ENCODE measurements around the gene QRFPR.
A peak's percentile ranks its signal among the peaks of the same experiment; 100 is the strongest.

Gene QRFPR

GRCh38 chr4:121375262-121375661 lies 5.6 kb downstream of the QRFPR start:
- H3K36me3 ChIP-seq (ENCODE audit: insufficient read depth), result no peaks in the 10 kb centered on the region
- TF ChIP-seq CTCF (conservative IDR thresholded peaks at IDR 0.05; ENCODE audit: low read depth, low read length), result no peak
- H3K4me3 ChIP-seq (IDR thresholded peaks at IDR 0.05; ENCODE audit: insufficient read depth, low read depth, low read length), result no peak overlapping the region
- H4K20me1 ChIP-seq (ENCODE audit: insufficient read depth), result no peaks in the 10 kb centered on the region
- no peak overlapping the region for H3K27ac ChIP-seq
- no peak overlapping the region for H3K4me2 ChIP-seq
- no peak overlapping the region for H2AFZ ChIP-seq (ENCODE audit: low read depth)
- H3K27me3 ChIP-seq (ENCODE audit: insufficient read depth, low read depth), result no peaks in the 10 kb centered on the region
- no peaks in the 10 kb centered on the region for H3K4me1 ChIP-seq (ENCODE audit: low read depth, poor library complexity, severe bottlenecking)
- no peak overlapping the region for H3K9ac ChIP-seq
- H3K79me2 ChIP-seq (ENCODE audit: insufficient read depth, low read depth), result no peaks in the 10 kb centered on the region

- no peak overlapping the region for H3K9ac ChIP-seq
- no peaks in the 10 kb centered on the region for H4K20me1 ChIP-seq (ENCODE audit: insufficient read depth)
- H3K4me2 ChIP-seq, result no peak overlapping the region
- H3K27ac ChIP-seq, result no peak overlapping the region
- no peaks in the 10 kb centered on the region for H3K36me3 ChIP-seq (ENCODE audit: insufficient read depth)
- H3K4me3 ChIP-seq (IDR thresholded peaks at IDR 0.05; ENCODE audit: insufficient read depth, low read depth, low read length), result no peak overlapping the region
- H3K79me2 ChIP-seq (ENCODE audit: insufficient read depth, low read depth), result no peaks in the 10 kb centered on the region
- no peak overlapping the region for H2AFZ ChIP-seq (ENCODE audit: low read depth)
- no peaks in the 10 kb centered on the region for H3K27me3 ChIP-seq (ENCODE audit: insufficient read depth, low read depth)
- TF ChIP-seq CTCF (conservative IDR thresholded peaks at IDR 0.05; ENCODE audit: low read depth, low read length), result no peak
- no peaks in the 10 kb centered on the region for H3K4me1 ChIP-seq (ENCODE audit: low read depth, poor library complexity, severe bottlenecking)
Measured at GRCh38 chr4:121373841-121374240, 7.0 kb downstream of the QRFPR start.

- Histone ChIP-seq H3K4me2 (no peak overlapping the region), H4K20me1 (ENCODE audit: insufficient read depth) (no peaks in the 10 kb centered on the region), H3K4me1 (ENCODE audit: low read depth, poor library complexity, severe bottlenecking) (no peaks in the 10 kb centered on the region), H3K4me3 (IDR thresholded peaks at IDR 0.05; ENCODE audit: insufficient read depth, low read depth, low read length) (no peak overlapping the region), H3K27me3 (ENCODE audit: insufficient read depth, low read depth) (no peaks in the 10 kb centered on the region), H3K27ac (no peak overlapping the region), H3K9ac (no peak overlapping the region), H3K36me3 (ENCODE audit: insufficient read depth) (no peaks in the 10 kb centered on the region), H2AFZ (ENCODE audit: low read depth) (no peak overlapping the region), H3K79me2 (ENCODE audit: insufficient read depth, low read depth) (no peaks in the 10 kb centered on the region)
- peak; percentile 83 for TF ChIP-seq CTCF (conservative IDR thresholded peaks at IDR 0.05; ENCODE audit: low read depth, low read length)
Measured at GRCh38 chr4:121370729-121371325, 10.0 kb downstream of the QRFPR start.

- Histone ChIP-seq H3K4me2 (no peak overlapping the region), H4K20me1 (ENCODE audit: insufficient read depth) (no peaks in the 10 kb centered on the region), H3K27me3 (ENCODE audit: insufficient read depth, low read depth) (no peaks in the 10 kb centered on the region), H3K4me3 (IDR thresholded peaks at IDR 0.05; ENCODE audit: insufficient read depth, low read depth, low read length) (no peak overlapping the region), H2AFZ (ENCODE audit: low read depth) (no peak overlapping the region), H3K36me3 (ENCODE audit: insufficient read depth) (no peaks in the 10 kb centered on the region), H3K4me1 (ENCODE audit: low read depth, poor library complexity, severe bottlenecking) (no peaks in the 10 kb centered on the region), H3K27ac (no peak overlapping the region), H3K9ac (no peak overlapping the region), H3K79me2 (ENCODE audit: insufficient read depth, low read depth) (no peaks in the 10 kb centered on the region)
- no peak for TF ChIP-seq CTCF (conservative IDR thresholded peaks at IDR 0.05; ENCODE audit: low read depth, low read length)
Measured at GRCh38 chr4:121360495-121360894, 20.3 kb downstream of the QRFPR start.

Measured in KMS-11 (cell line).